Vagina (tissue), 2 donors: ENCODE results near the gene LMOD2.

Source experiments
- POLR2AphosphoS5 ChIP-seq, 2 donors: sonication (generic); formaldehyde crosslinking; IDR thresholded peaks; one replicate each; pipeline ENCODE4 v1.9.0; 2017; ENCODE audit warnings: antibody characterized with exemption in 2 of 2, mild to moderate bottlenecking in 2 of 2, low read depth in 1 of 2; ENCODE audit not compliant: insufficient read depth in 1 of 2
- TF ChIP-seq, protein P1 (sequence below), 3 experiments: fragments of 450-650 bp in 2 of 3; fragments of 200-600 bp in 1 of 3; sonication (generic) in 1 of 3; IDR thresholded peaks; one replicate each; pipeline ENCODE4 v1.5.1; 2017 to 2019; ENCODE audit warnings: antibody characterized with exemption in 3 of 3, mild to moderate bottlenecking in 2 of 3, moderate library complexity in 2 of 3

DNA sequence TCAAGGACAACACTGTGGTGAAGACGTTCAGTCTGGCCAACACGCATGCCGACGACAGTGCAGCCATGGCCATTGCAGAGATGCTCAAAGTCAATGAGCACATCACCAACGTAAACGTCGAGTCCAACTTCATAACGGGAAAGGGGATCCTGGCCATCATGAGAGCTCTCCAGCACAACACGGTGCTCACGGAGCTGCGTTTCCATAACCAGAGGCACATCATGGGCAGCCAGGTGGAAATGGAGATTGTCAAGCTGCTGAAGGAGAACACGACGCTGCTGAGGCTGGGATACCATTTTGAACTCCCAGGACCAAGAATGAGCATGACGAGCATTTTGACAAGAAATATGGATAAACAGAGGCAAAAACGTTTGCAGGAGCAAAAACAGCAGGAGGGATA is 6.6 kb downstream of the LMOD2 start:
- no peak for TF ChIP-seq POLR2AphosphoS5 (IDR thresholded peaks at IDR 0.05; ENCODE audit: insufficient read depth in 1 of 2, low read depth in 1 of 2)
- TF ChIP-seq, protein P1, sequence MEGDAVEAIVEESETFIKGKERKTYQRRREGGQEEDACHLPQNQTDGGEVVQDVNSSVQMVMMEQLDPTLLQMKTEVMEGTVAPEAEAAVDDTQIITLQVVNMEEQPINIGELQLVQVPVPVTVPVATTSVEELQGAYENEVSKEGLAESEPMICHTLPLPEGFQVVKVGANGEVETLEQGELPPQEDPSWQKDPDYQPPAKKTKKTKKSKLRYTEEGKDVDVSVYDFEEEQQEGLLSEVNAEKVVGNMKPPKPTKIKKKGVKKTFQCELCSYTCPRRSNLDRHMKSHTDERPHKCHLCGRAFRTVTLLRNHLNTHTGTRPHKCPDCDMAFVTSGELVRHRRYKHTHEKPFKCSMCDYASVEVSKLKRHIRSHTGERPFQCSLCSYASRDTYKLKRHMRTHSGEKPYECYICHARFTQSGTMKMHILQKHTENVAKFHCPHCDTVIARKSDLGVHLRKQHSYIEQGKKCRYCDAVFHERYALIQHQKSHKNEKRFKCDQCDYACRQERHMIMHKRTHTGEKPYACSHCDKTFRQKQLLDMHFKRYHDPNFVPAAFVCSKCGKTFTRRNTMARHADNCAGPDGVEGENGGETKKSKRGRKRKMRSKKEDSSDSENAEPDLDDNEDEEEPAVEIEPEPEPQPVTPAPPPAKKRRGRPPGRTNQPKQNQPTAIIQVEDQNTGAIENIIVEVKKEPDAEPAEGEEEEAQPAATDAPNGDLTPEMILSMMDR (IDR thresholded peaks at IDR 0.05): no peak
